K562 (cell line): ENCODE data around the gene PRF1. TPM values are rescaled to one million over a fixed set of nuclear protein-coding genes. Genes with fewer than 3 reads are reported as not detected.

Experiments used
- ATAC-seq: fragments of 200-7000 bp; cut with Tn5 transposase; 3 replicates; pipeline ENCODE4 v1.9.1; 2020; ENCODE audit warnings: moderate library complexity
- BruUV-seq: library from RNA; stranded (reverse); fragments of 400-500 nt; replicated peaks from 2 replicates; lab custom pipeline; 2021; lab: Mats Ljungman, UMichigan
- CTCF ChIA-PET: fragments of 300-600 bp; formaldehyde crosslinking; extraction: SDS; loops from one replicate; lab custom pipeline; 2021; ENCODE audit warnings: low intra/inter-chr PET ratio; lab: Yijun Ruan, JAX
- POLR2A ChIA-PET: fragments of 300-600, 350-650 bp; sonication (Branson Sonifier 250); formaldehyde crosslinking; extraction: SDS; loops from one replicate; lab custom pipeline; 2021; ENCODE audit warnings: antibody characterized with exemption, inconsistent platforms; lab: Yijun Ruan, JAX
- DNase-seq, 4 experiments: peaks; one replicate each; pipeline versions ENCODE4 v3.0.0 to v3.0.0-alpha.2; 2011 to 2018; ENCODE audit warnings: low spot score in 3 of 4, mixed read lengths in 3 of 4; ENCODE audit errors: extremely low read depth in 1 of 4
- FAIRE-seq: peaks from 2 replicates; lab custom pipeline; 2011; peaks lifted over from hg19 to GRCh38; lab: Jason Lieb, UNC
- H2AFZ ChIP-seq: 2 replicates; pipeline ENCODE4 v1.6.0; 2011; ENCODE audit warnings: low read depth, low read length, control low read depth, inconsistent platforms
- H3K27ac ChIP-seq: fragments of 200-600 bp; 3 replicates; pipeline ENCODE4 v1.8.0; 2011; ENCODE audit warnings: low read depth, mild to moderate bottlenecking, control low read depth, inconsistent platforms, low read length, moderate library complexity, mixed read lengths; ENCODE audit errors: extremely low read depth
- H3K27me3 ChIP-seq, 2 experiments: fragments of 300-600 bp in 1 of 2; 2 replicates in 1 of 2; 3 replicates in 1 of 2; pipeline versions ENCODE4 v1.6.0 to v1.8.0; 2011; ENCODE audit warnings: inconsistent platforms in 2 of 2, low read length in 2 of 2, mild to moderate bottlenecking in 1 of 2, mixed read lengths in 1 of 2, moderate library complexity in 1 of 2; ENCODE audit not compliant: control insufficient read depth in 2 of 2, insufficient read depth in 2 of 2
- H3K36me3 ChIP-seq: fragments of 300-600 bp; 3 replicates; pipeline ENCODE4 v1.8.0; 2011; ENCODE audit warnings: mild to moderate bottlenecking, low read length, inconsistent platforms; ENCODE audit not compliant: control insufficient read depth, insufficient read depth
- H3K4me1 ChIP-seq, 2 experiments: fragments of 200-600 bp in 1 of 2; replicated peaks in 1 of 2; 2 replicates in 1 of 2; 3 replicates in 1 of 2; pipeline versions ENCODE4 v1.5.1 to v1.8.0; 2011; ENCODE audit warnings: inconsistent platforms in 2 of 2, low read length in 2 of 2, mild to moderate bottlenecking in 1 of 2, mixed read lengths in 1 of 2, moderate library complexity in 1 of 2; ENCODE audit not compliant: control insufficient read depth in 2 of 2, insufficient read depth in 2 of 2
- H3K4me2 ChIP-seq: 2 replicates; pipeline ENCODE4 v1.6.1; 2011; ENCODE audit warnings: low read length, control low read depth, inconsistent platforms, mixed read lengths; ENCODE audit not compliant: insufficient read depth
- H3K4me3 ChIP-seq: fragments of 200-600 bp; sonication (generic), shearing (Covaris generic); 2 replicates; pipeline ENCODE4 v1.5.1; 2016; ENCODE audit warnings: control low read depth, inconsistent platforms
- H3K79me2 ChIP-seq: fragments of 200-600 bp; 3 replicates; pipeline ENCODE4 v1.8.0; 2011; ENCODE audit warnings: low read length, inconsistent platforms; ENCODE audit not compliant: control insufficient read depth, insufficient read depth
- H3K9ac ChIP-seq, 2 experiments: 2 replicates each; pipeline versions ENCODE4 v1.6.0 to v1.6.1; 2011; ENCODE audit warnings: low read depth in 2 of 2, low read length in 2 of 2, control low read depth in 1 of 2, inconsistent platforms in 1 of 2, mild to moderate bottlenecking in 1 of 2, mixed read lengths in 1 of 2; ENCODE audit not compliant: insufficient read depth in 1 of 2
- H3K9me1 ChIP-seq: one replicate; pipeline ENCODE4 v1.6.0; 2011; ENCODE audit warnings: inconsistent platforms, mild to moderate bottlenecking, low read length, moderate library complexity; ENCODE audit not compliant: control insufficient read depth, insufficient read depth
- H3K9me3 ChIP-seq: replicated peaks from 2 replicates; pipeline ENCODE4 v1.5.1; 2011; ENCODE audit warnings: low read depth, low read length, inconsistent platforms; ENCODE audit not compliant: control insufficient read depth, insufficient read depth
- H4K20me1 ChIP-seq: replicated peaks from 2 replicates; pipeline ENCODE4 v1.6.1; 2011; ENCODE audit warnings: low read length, inconsistent platforms, mixed read lengths; ENCODE audit not compliant: control insufficient read depth, insufficient read depth
- CTBP1 ChIP-seq: fragments of 450-650 bp; IDR thresholded peaks from 2 replicates; pipeline ENCODE4 v1.6.1; 2016; ENCODE audit warnings: borderline replicate concordance
- ELF2 ChIP-seq: fragments of 250-450 bp; sonication (Bioruptor Pico); IDR thresholded peaks from 2 replicates; pipeline ENCODE4 v1.5.0; 2021; ENCODE audit warnings: mild to moderate bottlenecking
- MCM3 ChIP-seq: fragments of 450-650 bp; IDR thresholded peaks from 2 replicates; pipeline ENCODE4 v1.6.1; 2016
- MEF2D ChIP-seq: conservative IDR thresholded peaks from 2 replicates; pipeline ENCODE4 v1.6.1; 2016; ENCODE audit warnings: low read depth, missing genetic modification characterization, missing compliant biosample characterization
- NFE2 ChIP-seq: IDR thresholded peaks from 2 replicates; pipeline ENCODE4 v1.6.1; 2014; ENCODE audit warnings: antibody characterized with exemption, low read depth
- PHB2 ChIP-seq: fragments of 450-650 bp; IDR thresholded peaks from 2 replicates; pipeline ENCODE4 v1.6.1; 2017; ENCODE audit warnings: low read depth
- PML ChIP-seq: IDR thresholded peaks from 2 replicates; pipeline ENCODE4 v1.6.1; 2012; ENCODE audit warnings: low read length, inconsistent platforms
- ZBED1 ChIP-seq: IDR thresholded peaks from 2 replicates; pipeline ENCODE4 v1.6.1; 2014
- ZNF780A ChIP-seq: fragments of 250-450 bp; sonication (Bioruptor Pico); IDR thresholded peaks from 2 replicates; pipeline ENCODE4 v1.5.0; 2021; ENCODE audit warnings: mild to moderate bottlenecking
- ZNF785 ChIP-seq: fragments of 250-450 bp; sonication (Bioruptor Pico); IDR thresholded peaks from 2 replicates; pipeline ENCODE4 v1.4.0; 2020; ENCODE audit warnings: mild to moderate bottlenecking
- WGBS: fragments of 100-300 bp; shearing (Covaris generic); methylation state at CpG from one replicate; pipeline ENCODE4 v1.1.6; 2016; ENCODE audit warnings: low coverage, mixed read lengths; ENCODE audit not compliant: insufficient coverage; ENCODE audit errors: missing lambda C conversion rate; 5-methylcytosine and 5-hydroxymethylcytosine counted together
- in situ Hi-C: fragments of 300-500 bp; cut with MboI; formaldehyde crosslinking; loops from 4 replicates; pipeline ENCODE4 v1.15.0; 2018; ENCODE audit warnings: inconsistent platforms, mixed read lengths
- intact Hi-C: fragments of 100-400 bp; cut with micrococcal nuclease; formaldehyde crosslinking; loops from 2 replicates; pipeline ENCODE4 v1.14.2; 2022
- polyA plus RNA-seq, 8 experiments: library from polyadenylated mRNA; depleted of rRNA in 4 of 8; stranded (reverse) in 5 of 8; unstranded in 3 of 8; fragments of >200 nt; fragmentation: Nextera tagmentation in 2 of 8; fragmentation: Illumina TruSeq in 1 of 8; extraction: Ambion mirVana in 2 of 8; extraction: Trizol in 1 of 8; gene quantifications; 2 replicates each; pipeline versions ENCODE4 v1.2.1 to v1.2.3, GENCODE V29; 2011 to 2014; ENCODE audit warnings: inconsistent platforms in 1 of 8, missing spikeins in 1 of 8
- total RNA-seq, 7 experiments: library from RNA; depleted of rRNA in 6 of 7; stranded (reverse); fragments of >200 nt in 6 of 7; fragmentation: Illumina TruSeq in 2 of 7; extraction: Trizol in 2 of 7; gene quantifications; 2 replicates each; pipeline versions ENCODE4 v1.2.1 to v1.2.3, GENCODE V29; 2011 to 2021; ENCODE audit warnings: low replicate concordance in 1 of 7
- TF ChIP-seq, protein P1 (sequence below): sonication (generic); formaldehyde crosslinking; IDR thresholded peaks from 2 replicates; pipeline ENCODE4 v1.8.0; 2022; ENCODE audit warnings: mild to moderate bottlenecking, missing genetic modification reagents, borderline replicate concordance
- TF ChIP-seq, protein P2 (sequence below): fragments of 250-450 bp; sonication (Bioruptor Pico); IDR thresholded peaks from 2 replicates; pipeline ENCODE4 v1.5.1; 2021; ENCODE audit warnings: mild to moderate bottlenecking
- TF ChIP-seq, protein P3 (sequence below): fragments of 250-450 bp; sonication (Bioruptor Pico); IDR thresholded peaks from 2 replicates; pipeline ENCODE4 v1.4.0; 2020; ENCODE audit warnings: mild to moderate bottlenecking, moderate library complexity

PRF1 gene
- total and polyA plus RNA-seq, 9 of the 15 experiments (the other 6 are each of a cell fraction or from before 2014, with no cell fraction given): 3.8 to 8.6 (median 6.3) TPM

DNA sequence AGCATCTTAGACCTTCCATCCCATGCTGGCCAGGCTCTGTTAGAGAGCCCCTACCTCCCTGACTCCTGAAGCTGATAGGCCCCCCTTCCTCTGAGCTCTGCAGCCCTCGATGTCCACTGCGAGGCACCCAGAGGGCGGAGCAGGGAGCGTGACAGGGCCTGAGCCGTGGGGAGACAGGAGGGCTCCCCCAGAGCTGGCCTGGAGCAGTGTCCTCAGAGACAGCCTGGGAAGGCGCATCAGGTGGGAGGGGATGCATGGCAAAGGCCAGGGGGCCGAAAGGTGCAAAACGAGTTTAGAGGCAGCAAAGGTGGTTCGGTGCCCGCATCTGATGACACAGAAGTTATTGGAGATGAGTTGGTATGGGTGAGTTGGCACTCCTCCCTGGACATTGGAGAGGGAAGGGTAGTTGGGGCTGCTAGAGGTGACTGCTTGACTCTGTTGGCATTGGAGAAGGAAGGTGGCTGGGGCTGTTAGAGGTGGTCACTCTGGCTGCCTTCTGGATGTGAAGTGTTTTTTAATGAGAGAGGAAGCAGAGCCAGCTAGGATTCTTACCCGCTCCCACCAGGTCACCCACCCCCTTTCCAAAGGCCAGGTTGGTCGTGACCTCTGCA is 53.1 kb downstream of the PRF1 start:
- Histone ChIP-seq H2AFZ (no peak overlapping the region), H3K9ac (no peak overlapping the region), H3K9me1 (no peaks in the 10 kb centered on the region), H3K27ac (no peak overlapping the region), H3K4me1 (peaks cover 8 to 13% of the 10 kb centered on the region in 2 experiments), H3K36me3 (no peaks in the 10 kb centered on the region), H3K4me3 (no peak overlapping the region), H4K20me1 (0 out of 2 replicates have a peak, but pooled peaks cover 5% of the 10 kb centered on the region), H3K27me3 (peaks cover 0 to 1% of the 10 kb centered on the region in 2 experiments; a peak in 1 of 5 replicates), H3K79me2 (no peaks in the 10 kb centered on the region), H3K9me3 (no peaks in the 10 kb centered on the region), H3K4me2 (no peak overlapping the region)
- FAIRE-seq: no peak
- POLR2A ChIA-PET: interaction anchor here (0.5 to 1.5 kb wide), 4 partner anchors 10 to 514 kb away, joined by 3 to 6 read pairs (median 3); no protein-coding TSS in a partner anchor
- ATAC-seq: peak; percentile 52
- TF ChIP-seq MCM3 (no peak), ZNF780A (CRISPR knock-in tag) (no peak), PML (no peak), ZNF785 (CRISPR knock-in tag) (no peak), ZBED1 (no peak), MEF2D (no peak), CTBP1 (0 out of 2 replicates have a peak, but pooled peaks have one; percentile 9), ELF2 (CRISPR knock-in tag) (0 out of 2 replicates have a peak, but pooled peaks have one; percentile 10), PHB2 (no peak), NFE2 (no peak)
- TF ChIP-seq, protein P1, sequence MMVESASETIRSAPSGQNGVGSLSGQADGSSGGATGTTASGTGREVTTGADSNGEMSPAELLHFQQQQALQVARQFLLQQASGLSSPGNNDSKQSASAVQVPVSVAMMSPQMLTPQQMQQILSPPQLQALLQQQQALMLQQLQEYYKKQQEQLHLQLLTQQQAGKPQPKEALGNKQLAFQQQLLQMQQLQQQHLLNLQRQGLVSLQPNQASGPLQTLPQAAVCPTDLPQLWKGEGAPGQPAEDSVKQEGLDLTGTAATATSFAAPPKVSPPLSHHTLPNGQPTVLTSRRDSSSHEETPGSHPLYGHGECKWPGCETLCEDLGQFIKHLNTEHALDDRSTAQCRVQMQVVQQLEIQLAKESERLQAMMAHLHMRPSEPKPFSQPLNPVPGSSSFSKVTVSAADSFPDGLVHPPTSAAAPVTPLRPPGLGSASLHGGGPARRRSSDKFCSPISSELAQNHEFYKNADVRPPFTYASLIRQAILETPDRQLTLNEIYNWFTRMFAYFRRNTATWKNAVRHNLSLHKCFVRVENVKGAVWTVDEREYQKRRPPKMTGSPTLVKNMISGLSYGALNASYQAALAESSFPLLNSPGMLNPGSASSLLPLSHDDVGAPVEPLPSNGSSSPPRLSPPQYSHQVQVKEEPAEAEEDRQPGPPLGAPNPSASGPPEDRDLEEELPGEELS (CRISPR knock-in tag): no peak
- TF ChIP-seq, protein P2, sequence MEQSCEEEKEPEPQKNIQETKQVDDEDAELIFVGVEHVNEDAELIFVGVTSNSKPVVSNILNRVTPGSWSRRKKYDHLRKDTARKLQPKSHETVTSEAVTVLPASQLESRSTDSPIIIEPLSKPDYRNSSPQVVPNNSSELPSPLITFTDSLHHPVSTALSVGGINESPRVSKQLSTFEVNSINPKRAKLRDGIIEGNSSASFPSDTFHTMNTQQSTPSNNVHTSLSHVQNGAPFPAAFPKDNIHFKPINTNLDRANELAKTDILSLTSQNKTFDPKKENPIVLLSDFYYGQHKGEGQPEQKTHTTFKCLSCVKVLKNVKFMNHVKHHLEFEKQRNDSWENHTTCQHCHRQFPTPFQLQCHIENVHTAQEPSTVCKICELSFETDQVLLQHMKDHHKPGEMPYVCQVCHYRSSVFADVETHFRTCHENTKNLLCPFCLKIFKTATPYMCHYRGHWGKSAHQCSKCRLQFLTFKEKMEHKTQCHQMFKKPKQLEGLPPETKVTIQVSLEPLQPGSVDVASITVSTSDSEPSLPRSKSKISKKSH (CRISPR knock-in tag): no peak
- TF ChIP-seq, protein P3, sequence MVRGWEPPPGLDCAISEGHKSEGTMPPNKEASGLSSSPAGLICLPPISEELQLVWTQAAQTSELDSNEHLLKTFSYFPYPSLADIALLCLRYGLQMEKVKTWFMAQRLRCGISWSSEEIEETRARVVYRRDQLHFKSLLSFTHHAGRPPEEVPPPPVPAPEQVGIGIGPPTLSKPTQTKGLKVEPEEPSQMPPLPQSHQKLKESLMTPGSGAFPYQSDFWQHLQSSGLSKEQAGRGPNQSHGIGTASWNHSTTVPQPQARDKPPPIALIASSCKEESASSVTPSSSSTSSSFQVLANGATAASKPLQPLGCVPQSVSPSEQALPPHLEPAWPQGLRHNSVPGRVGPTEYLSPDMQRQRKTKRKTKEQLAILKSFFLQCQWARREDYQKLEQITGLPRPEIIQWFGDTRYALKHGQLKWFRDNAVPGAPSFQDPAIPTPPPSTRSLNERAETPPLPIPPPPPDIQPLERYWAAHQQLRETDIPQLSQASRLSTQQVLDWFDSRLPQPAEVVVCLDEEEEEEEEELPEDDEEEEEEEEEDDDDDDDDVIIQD (CRISPR knock-in tag): no peak
- no peak for DNase-seq
- in situ Hi-C loops (loop anchor here (5.0 kb wide), 1 partner anchor 333 kb away; no protein-coding TSS in a partner anchor), intact Hi-C loops (loop anchor here (10.0 kb wide), 1 partner anchor 655 kb away; no protein-coding TSS in a partner anchor)
- CTCF ChIA-PET: interaction anchor here (0.5 to 3.1 kb wide), 5 partner anchors 122 to 330 kb away, joined by 3 to 43 read pairs (median 10); no protein-coding TSS in a partner anchor
- WGBS: 61% methylated on average over 12 of the region's 12 CpGs
- no TSS peak for BruUV-seq
